Measurements from ENCODE around the gene MARK3. TPM values are rescaled to one million over a fixed set of nuclear protein-coding genes. Genes with fewer than 3 reads are reported as not detected.

Gene MARK3
- total RNA-seq, 1 experiment from 2014 or later, result 81.9 TPM

- no peak overlapping the region for H3K14ac ChIP-seq (ENCODE audit: insufficient read depth, low read length)
- H4K5ac ChIP-seq (ENCODE audit: insufficient read length, low read depth, low read length), result no peak overlapping the region
- no peaks in the 10 kb centered on the region for H3K79me2 ChIP-seq (ENCODE audit: insufficient read depth, low read length)
- H3K4me2 ChIP-seq (ENCODE audit: insufficient read depth, insufficient read length, low read length), result no peak overlapping the region
- H3K27ac ChIP-seq (ENCODE audit: insufficient read length, low read depth, low read length), result no peak overlapping the region
- no peaks in the 10 kb centered on the region for H3K9me3 ChIP-seq (ENCODE audit: control insufficient read depth, low read depth, low read length)
- H2AK5ac ChIP-seq (ENCODE audit: insufficient read length, low read length), result no peak overlapping the region
- H3K9ac ChIP-seq (ENCODE audit: extremely low read depth, insufficient read length, low read length), result no peak overlapping the region
- H3K9me3 Mint-ChIP-seq, result peaks cover 0 to 7% of the 10 kb centered on the region in 2 experiments; a peak in 2 of 5 replicates
- no peak overlapping the region for H3K4ac ChIP-seq (ENCODE audit: low read depth, low read length)
- H4K8ac ChIP-seq (replicated peaks; ENCODE audit: insufficient read length, low read depth, low read length), result no peak overlapping the region
- no peak for DNase-seq
- no peak overlapping the region for H3K23ac ChIP-seq (ENCODE audit: insufficient read length, low read depth, low read length)
- no peaks in the 10 kb centered on the region for H3K23me2 ChIP-seq (ENCODE audit: insufficient read length, low read depth, low read length, poor library complexity, severe bottlenecking)
- no peak overlapping the region for H3K56ac ChIP-seq (ENCODE audit: insufficient read length, low read depth, low read length)
- no peak overlapping the region for H3T11ph ChIP-seq (ENCODE audit: low read length)
- H3K18ac ChIP-seq (ENCODE audit: insufficient read length, low read depth, low read length), result no peak overlapping the region
- no peak overlapping the region for H2BK120ac ChIP-seq (ENCODE audit: low read depth, low read length, poor library complexity, severe bottlenecking)
- H3K27me3 ChIP-seq (ENCODE audit: insufficient read depth, low read length), result no peaks in the 10 kb centered on the region
- no CpG with 5 or more reads among the region's 11 CpGs for WGBS (ENCODE audit: extremely low coverage, insufficient read length, low lambda C conversion rate)
- H4K91ac ChIP-seq (ENCODE audit: insufficient read length, low read depth, low read length), result no peak overlapping the region
- H3K4me3 Mint-ChIP-seq, result no peak overlapping the region
- H3K36me3 Mint-ChIP-seq (ENCODE audit: insufficient read depth in 1 of 3, low read depth in 3 of 3), result no peaks in the 10 kb centered on the region
- H3K79me1 ChIP-seq (ENCODE audit: insufficient read depth, low read depth, low read length, poor library complexity, severe bottlenecking), result no peaks in the 10 kb centered on the region
- H2BK5ac ChIP-seq (ENCODE audit: insufficient read length, low read length), result no peak overlapping the region
- no peak overlapping the region for H2BK15ac ChIP-seq (ENCODE audit: low read depth, low read length)
- H2BK20ac ChIP-seq (ENCODE audit: low read depth, low read length, poor library complexity, severe bottlenecking), result no peak overlapping the region
- H3K4me1 Mint-ChIP-seq, result peaks cover 14% of the 10 kb centered on the region in 2 experiments
- H3K27ac Mint-ChIP-seq, result no peak overlapping the region
- H3K4me1 ChIP-seq (ENCODE audit: insufficient read depth, low read length), result no peaks in the 10 kb centered on the region; the same call in 1 of the 2 replicates
- TF ChIP-seq CTCF (conservative IDR thresholded peaks at IDR 0.05), result no peak
- H2AFZ ChIP-seq (ENCODE audit: low read length), result no peak overlapping the region
- H3K27me3 Mint-ChIP-seq (ENCODE audit: low read depth), result peaks cover 7% of the 10 kb centered on the region
- no peaks in the 10 kb centered on the region for H4K20me1 ChIP-seq (ENCODE audit: control insufficient read depth, insufficient read depth, insufficient read length)
- no peak overlapping the region for H2BK12ac ChIP-seq (ENCODE audit: insufficient read length, low read depth, low read length)
Observed at GRCh38 chr14:103374121-103374520, 11.1 kb upstream of the MARK3 start.

Data from H9 (cell line).